IMR-90 (cell line): ENCODE data around the gene SBF2. TPM values are rescaled to one million over a fixed set of nuclear protein-coding genes. Genes with fewer than 3 reads are reported as not detected.

ENCODE experiments used
- ATAC-seq: fragments of 200-7000 bp; cut with Tn5 transposase; 2 replicates; pipeline ENCODE4 v1.9.1; 2020; ENCODE audit warnings: low read depth, mild to moderate bottlenecking, moderate library complexity
- BruUV-seq: library from RNA; stranded (reverse); fragments of 400-500 nt; replicated peaks from 2 replicates; lab custom pipeline; 2021; lab: Mats Ljungman, UMichigan
- CTCF ChIA-PET: fragments of 300-600 bp; formaldehyde crosslinking; extraction: SDS; loops from one replicate; lab custom pipeline; 2021; ENCODE audit warnings: antibody characterized with exemption; lab: Yijun Ruan, JAX
- POLR2A ChIA-PET: fragments of 300-600 bp; sonication (Branson Sonifier 250); formaldehyde crosslinking; loops from one replicate; lab custom pipeline; 2022; ENCODE audit warnings: antibody characterized with exemption; ENCODE audit not compliant: unreplicated experiment; lab: Charles Lee
- DNase-seq: peaks from one replicate; pipeline ENCODE4 v3.0.0; 2013
- H2AFZ ChIP-seq: replicated peaks from 2 replicates; pipeline ENCODE3; 2013; ENCODE audit warnings: low read length, mild to moderate bottlenecking; ENCODE audit not compliant: poor library complexity
- H2AK5ac ChIP-seq: 2 replicates; pipeline ENCODE4 v1.6.1; 2013; ENCODE audit warnings: low read depth, low read length, inconsistent platforms
- H2AK9ac ChIP-seq: replicated peaks from 2 replicates; pipeline ENCODE3; 2013; ENCODE audit warnings: mild to moderate bottlenecking, low read depth, low read length, moderate library complexity; ENCODE audit not compliant: poor library complexity
- H2BK120ac ChIP-seq: 2 replicates; pipeline ENCODE4 v1.6.1; 2013; ENCODE audit warnings: low read depth, low read length, inconsistent platforms
- H2BK15ac ChIP-seq: 3 replicates; pipeline ENCODE4 v1.6.1; 2013; ENCODE audit warnings: low read depth, low read length, inconsistent platforms
- H2BK20ac ChIP-seq: 2 replicates; pipeline ENCODE4 v1.6.1; 2013; ENCODE audit warnings: low read depth, mild to moderate bottlenecking, inconsistent platforms, low read length, moderate library complexity
- H2BK5ac ChIP-seq: 2 replicates; pipeline ENCODE4 v1.6.1; 2013; ENCODE audit warnings: mild to moderate bottlenecking, low read depth, low read length, inconsistent platforms; ENCODE audit not compliant: poor library complexity, severe bottlenecking
- H3K14ac ChIP-seq: replicated peaks from 2 replicates; pipeline ENCODE4 v1.6.1; 2013; ENCODE audit warnings: low read depth, low read length, inconsistent platforms
- H3K18ac ChIP-seq: 2 replicates; pipeline ENCODE4 v1.6.1; 2013; ENCODE audit warnings: low read depth, low read length, control low read depth
- H3K23ac ChIP-seq: 2 replicates; pipeline ENCODE4 v1.6.1; 2013; ENCODE audit warnings: low read depth, low read length, inconsistent platforms
- H3K27ac ChIP-seq: 2 replicates; pipeline ENCODE4 v1.5.1; 2013; ENCODE audit warnings: mild to moderate bottlenecking, control low read depth, low read length; ENCODE audit not compliant: insufficient read depth
- H3K27me3 ChIP-seq: 2 replicates; pipeline ENCODE4 v1.6.1; 2013; ENCODE audit warnings: low read length; ENCODE audit not compliant: control insufficient read depth, insufficient read depth
- H3K36me3 ChIP-seq: 2 replicates; pipeline ENCODE4 v1.6.1; 2013; ENCODE audit warnings: low read length, mixed read lengths; ENCODE audit not compliant: control insufficient read depth, insufficient read depth
- H3K4ac ChIP-seq: 2 replicates; pipeline ENCODE4 v1.6.1; 2013; ENCODE audit warnings: low read depth, low read length, inconsistent platforms
- H3K4me1 ChIP-seq: 2 replicates; pipeline ENCODE4 v1.6.1; 2013; ENCODE audit warnings: low read length, mixed read lengths; ENCODE audit not compliant: control insufficient read depth, insufficient read depth
- H3K4me2 ChIP-seq: 2 replicates; pipeline ENCODE4 v1.6.1; 2013; ENCODE audit warnings: low read depth, mild to moderate bottlenecking, control low read depth, low read length, moderate library complexity
- H3K4me3 ChIP-seq: 2 replicates; pipeline ENCODE4 v1.5.1; 2013; ENCODE audit warnings: low read depth, mild to moderate bottlenecking, control low read depth, low read length, moderate library complexity; ENCODE audit not compliant: insufficient read depth
- H3K56ac ChIP-seq: 2 replicates; pipeline ENCODE4 v1.6.1; 2013; ENCODE audit warnings: low read length, inconsistent platforms; ENCODE audit not compliant: insufficient read depth; ENCODE audit errors: extremely low read depth
- H3K79me1 ChIP-seq, 2 experiments: 2 replicates each; pipeline ENCODE4 v1.6.1; 2013; ENCODE audit warnings: low read length in 2 of 2, inconsistent platforms in 1 of 2, low read depth in 1 of 2
- H3K9ac ChIP-seq: 2 replicates; pipeline ENCODE4 v1.6.1; 2013; ENCODE audit warnings: low read depth, low read length, control low read depth
- H3K9me1 ChIP-seq: 2 replicates; pipeline ENCODE4 v1.6.1; 2013; ENCODE audit warnings: low read length, inconsistent platforms; ENCODE audit not compliant: insufficient read depth
- H3K9me3 ChIP-seq: 2 replicates; pipeline ENCODE4 v1.6.1; 2013; ENCODE audit warnings: low read length; ENCODE audit not compliant: control insufficient read depth, insufficient read depth
- H4K20me1 ChIP-seq: 2 replicates; pipeline ENCODE4 v1.6.1; 2013; ENCODE audit warnings: low read length, inconsistent platforms; ENCODE audit not compliant: insufficient read depth
- H4K5ac ChIP-seq: 2 replicates; pipeline ENCODE4 v1.6.1; 2013; ENCODE audit warnings: mild to moderate bottlenecking, low read depth, low read length, control low read depth
- H4K8ac ChIP-seq, 2 experiments: 2 replicates each; pipeline ENCODE4 v1.6.1; 2013; ENCODE audit warnings: low read depth in 2 of 2, low read length in 2 of 2, control low read depth in 1 of 2, inconsistent platforms in 1 of 2
- H4K91ac ChIP-seq: 2 replicates; pipeline ENCODE4 v1.6.1; 2013; ENCODE audit warnings: low read depth, low read length, inconsistent platforms; ENCODE audit not compliant: insufficient read depth
- CTCF ChIP-seq: conservative IDR thresholded peaks from 2 replicates; pipeline ENCODE4 v1.5.1; 2012; ENCODE audit warnings: mild to moderate bottlenecking, low read depth, low read length, improper control_type of control experiment
- ELK1 ChIP-seq: fragments of 150-350 bp; IDR thresholded peaks from 2 replicates; pipeline ENCODE4 v1.6.1; 2016; ENCODE audit warnings: low read depth, mild to moderate bottlenecking, low read length, moderate library complexity, borderline replicate concordance
- MAZ ChIP-seq: IDR thresholded peaks from 2 replicates; pipeline ENCODE4 v1.6.1; 2012; ENCODE audit warnings: low read depth, mild to moderate bottlenecking, low read length, improper control_type of control experiment, moderate library complexity, borderline replicate concordance
- RCOR1 ChIP-seq: IDR thresholded peaks from 2 replicates; pipeline ENCODE4 v1.6.1; 2012; ENCODE audit warnings: mild to moderate bottlenecking, low read length, improper control_type of control experiment; ENCODE audit not compliant: insufficient replicate concordance
- RFX5 ChIP-seq: IDR thresholded peaks from 2 replicates; pipeline ENCODE4 v1.8.0; 2012; ENCODE audit warnings: low read depth, mild to moderate bottlenecking, low read length, moderate library complexity
- USF2 ChIP-seq: fragments of 150-350 bp; IDR thresholded peaks from 2 replicates; pipeline ENCODE4 v1.6.1; 2017; ENCODE audit warnings: mild to moderate bottlenecking, antibody characterized with exemption, low read length, low read depth
- WGBS, 2 experiments: methylation state at CpG; one replicate each; pipeline versions ENCODE4 v1.1.5 to v1.1.7; 2013; ENCODE audit warnings: missing lambda C conversion rate in 2 of 2; ENCODE audit not compliant: insufficient read length in 1 of 2; ENCODE audit errors: extremely low coverage in 2 of 2; 5-methylcytosine and 5-hydroxymethylcytosine counted together
- dilution Hi-C: fragments of 300-500 bp; cut with HindIII; formaldehyde crosslinking; loops from one replicate; pipeline ENCODE4 v1.14.3; 2018; ENCODE audit warnings: low sequenced_read_pairs; ENCODE audit not compliant: unreplicated experiment
- in situ Hi-C: fragments of 300-500 bp; cut with MboI; formaldehyde crosslinking; loops from 3 replicates; pipeline ENCODE4 v1.14.3; 2019; ENCODE audit warnings: low sequenced_read_pairs, inconsistent platforms, mixed read lengths
- intact Hi-C: fragments of 100-400 bp; cut with micrococcal nuclease; formaldehyde crosslinking; loops from 2 replicates; pipeline ENCODE4 v1.10.0; 2022
- polyA plus RNA-seq, 3 experiments: library from polyadenylated mRNA; depleted of rRNA; stranded (reverse); fragments of >200 nt; gene quantifications; 2 replicates each; pipeline ENCODE4 v1.2.3, GENCODE V29; 2012; ENCODE audit warnings: low replicate concordance in 1 of 3
- total RNA-seq: library from RNA; depleted of rRNA; stranded (reverse); fragments of >200 nt; gene quantifications from 2 replicates; pipeline ENCODE4 v1.2.3, GENCODE V29; 2012

SBF2 gene
- total and polyA plus RNA-seq, 2 of the 4 experiments (the other 2 are of a cell fraction): 23.8 to 51.8 TPM

GRCh38 chr11:10201343-10201742, 92.7 kb downstream of the SBF2 start:
- Histone ChIP-seq H3K14ac (no peak overlapping the region), H3K4me2 (no peak overlapping the region), H2AK5ac (no peak overlapping the region), H3K36me3 (no peaks in the 10 kb centered on the region), H2BK15ac (no peak overlapping the region), H2AK9ac (no peak overlapping the region), H2BK120ac (no peak overlapping the region), H3K27me3 (no peaks in the 10 kb centered on the region), H4K8ac (no peak overlapping the region), H3K23ac (no peak overlapping the region), H3K9me1 (0 out of 2 replicates have a peak, but pooled peaks cover 7% of the 10 kb centered on the region), H2BK20ac (no peak overlapping the region), H3K79me1 (peaks cover 38 to 64% of the 10 kb centered on the region in 2 experiments), H3K9ac (no peak overlapping the region), H2BK5ac (no peak overlapping the region), H3K18ac (no peak overlapping the region), H3K4me1 (peaks cover 2% of the 10 kb centered on the region; the same call in 1 of the 2 replicates), H4K5ac (no peak overlapping the region), H3K4me3 (no peak overlapping the region), H3K9me3 (peaks cover 7% of the 10 kb centered on the region), H3K27ac (no peak overlapping the region), H3K56ac (no peak overlapping the region), H4K20me1 (0 out of 2 replicates have a peak, but pooled peaks cover 7% of the 10 kb centered on the region), H3K4ac (no peak overlapping the region), H2AFZ (no peak overlapping the region), H4K91ac (no peak overlapping the region)
- no peak for ATAC-seq
- ChIA-PET CTCF (interaction anchor here (0.7 to 1.5 kb wide), 2 partner anchors 22 to 102 kb away, joined by 3 read pairs; no protein-coding TSS in a partner anchor), POLR2A (no interaction called here)
- DNase-seq: no peak
- intact Hi-C loops: loop anchor here (10.0 kb wide), 1 partner anchor 447 kb away; no protein-coding TSS in a partner anchor
- dilution Hi-C loops: no loop called here
- TF ChIP-seq RFX5: no peak
- TF ChIP-seq MAZ: no peak
- no peak for TF ChIP-seq RCOR1
- no peak for TF ChIP-seq ELK1
- no peak for TF ChIP-seq CTCF
- no peak for TF ChIP-seq USF2
- no CpG with 5 or more reads among the region's 1 CpG for WGBS, 2 experiments
- in situ Hi-C loops: loop anchor here (25.0 kb wide), 1 partner anchor 536 kb away; no protein-coding TSS in a partner anchor
- BruUV-seq: no TSS peak
